IMR-90 (cell line): Measurements from ENCODE around the gene ZNF512.

Experiments
- BHLHE40 ChIP-seq: fragments of 150-350 bp; IDR thresholded peaks from 2 replicates; pipeline ENCODE4 v1.6.1; 2016; ENCODE audit warnings: mild to moderate bottlenecking, low read depth, low read length
- CHD1 ChIP-seq: IDR thresholded peaks from 2 replicates; pipeline ENCODE4 v1.6.1; 2012; ENCODE audit warnings: low read depth, low read length, improper control_type of control experiment
- MXI1 ChIP-seq: IDR thresholded peaks from 2 replicates; pipeline ENCODE4 v1.6.1; 2012; ENCODE audit warnings: low read depth, mild to moderate bottlenecking, low read length, moderate library complexity, borderline replicate concordance
- POLR2A ChIP-seq: IDR thresholded peaks from 2 replicates; pipeline ENCODE4 v1.6.1; 2012; ENCODE audit warnings: mild to moderate bottlenecking, low read depth, low read length
- RAD21 ChIP-seq: IDR thresholded peaks from 2 replicates; pipeline ENCODE4 v1.6.1; 2012; ENCODE audit warnings: low read length, improper control_type of control experiment
- SMC3 ChIP-seq: fragments of 150-350 bp; IDR thresholded peaks from 2 replicates; pipeline ENCODE4 v1.6.1; 2016; ENCODE audit warnings: low read depth, mild to moderate bottlenecking, antibody characterized with exemption, low read length, moderate library complexity
- USF2 ChIP-seq: fragments of 150-350 bp; IDR thresholded peaks from 2 replicates; pipeline ENCODE4 v1.6.1; 2017; ENCODE audit warnings: mild to moderate bottlenecking, antibody characterized with exemption, low read length, low read depth
- TF ChIP-seq, protein P1 (sequence below): conservative IDR thresholded peaks from 2 replicates; pipeline ENCODE4 v1.5.1; 2012; ENCODE audit warnings: mild to moderate bottlenecking, low read depth, low read length, improper control_type of control experiment

- TF ChIP-seq, protein P1, sequence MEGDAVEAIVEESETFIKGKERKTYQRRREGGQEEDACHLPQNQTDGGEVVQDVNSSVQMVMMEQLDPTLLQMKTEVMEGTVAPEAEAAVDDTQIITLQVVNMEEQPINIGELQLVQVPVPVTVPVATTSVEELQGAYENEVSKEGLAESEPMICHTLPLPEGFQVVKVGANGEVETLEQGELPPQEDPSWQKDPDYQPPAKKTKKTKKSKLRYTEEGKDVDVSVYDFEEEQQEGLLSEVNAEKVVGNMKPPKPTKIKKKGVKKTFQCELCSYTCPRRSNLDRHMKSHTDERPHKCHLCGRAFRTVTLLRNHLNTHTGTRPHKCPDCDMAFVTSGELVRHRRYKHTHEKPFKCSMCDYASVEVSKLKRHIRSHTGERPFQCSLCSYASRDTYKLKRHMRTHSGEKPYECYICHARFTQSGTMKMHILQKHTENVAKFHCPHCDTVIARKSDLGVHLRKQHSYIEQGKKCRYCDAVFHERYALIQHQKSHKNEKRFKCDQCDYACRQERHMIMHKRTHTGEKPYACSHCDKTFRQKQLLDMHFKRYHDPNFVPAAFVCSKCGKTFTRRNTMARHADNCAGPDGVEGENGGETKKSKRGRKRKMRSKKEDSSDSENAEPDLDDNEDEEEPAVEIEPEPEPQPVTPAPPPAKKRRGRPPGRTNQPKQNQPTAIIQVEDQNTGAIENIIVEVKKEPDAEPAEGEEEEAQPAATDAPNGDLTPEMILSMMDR: no peak
- no peak for TF ChIP-seq RAD21
- no peak for TF ChIP-seq CHD1
- TF ChIP-seq MXI1: no peak
- no peak for TF ChIP-seq POLR2A
- TF ChIP-seq USF2: no peak
- TF ChIP-seq BHLHE40: no peak
- TF ChIP-seq SMC3: no peak
Measured at GRCh38 chr2:27664154-27664574, 81.3 kb downstream of the ZNF512 start.
